HUES48 (cell line): ENCODE results near the gene PIWIL4.

Experiments
- H3K27ac ChIP-seq: one replicate; pipeline ENCODE4 v1.7.0; 2013; ENCODE audit warnings: low read depth, low read length, inconsistent platforms
- H3K27me3 ChIP-seq: 2 replicates; pipeline ENCODE4 v1.6.1; 2013; ENCODE audit warnings: mild to moderate bottlenecking, low read length; ENCODE audit not compliant: control insufficient read depth, insufficient read depth
- H3K36me3 ChIP-seq: 2 replicates; pipeline ENCODE4 v1.6.1; 2013; ENCODE audit warnings: low read length; ENCODE audit not compliant: control insufficient read depth, insufficient read depth
- H3K4me1 ChIP-seq: 2 replicates; pipeline ENCODE4 v1.6.1; 2013; ENCODE audit warnings: mild to moderate bottlenecking, low read length; ENCODE audit not compliant: control insufficient read depth, insufficient read depth
- H3K4me3 ChIP-seq: 2 replicates; pipeline ENCODE4 v1.5.1; 2013; ENCODE audit warnings: mild to moderate bottlenecking, low read depth, low read length
- H3K9ac ChIP-seq: 2 replicates; pipeline ENCODE4 v1.6.1; 2013; ENCODE audit warnings: mild to moderate bottlenecking, low read depth, low read length, moderate library complexity
- H3K9me3 ChIP-seq: 2 replicates; pipeline ENCODE4 v1.6.1; 2013; ENCODE audit warnings: low read length; ENCODE audit not compliant: control insufficient read depth, insufficient read depth

The PIWIL4 gene

GRCh38 chr11:94653561-94653960, 86.4 kb downstream of the PIWIL4 start:
- Histone ChIP-seq H3K27me3 (no peaks in the 10 kb centered on the region), H3K27ac (peak overlapping the region; percentile 29), H3K4me1 (peaks cover 37% of the 10 kb centered on the region), H3K9ac (no peak overlapping the region), H3K4me3 (no peak overlapping the region), H3K36me3 (peaks cover 21% of the 10 kb centered on the region), H3K9me3 (peaks cover 10% of the 10 kb centered on the region)

GRCh38 chr11:94654201-94654600, 87.0 kb downstream of the PIWIL4 start:
- Histone ChIP-seq H3K4me1 (peaks cover 31% of the 10 kb centered on the region), H3K36me3 (peaks cover 18% of the 10 kb centered on the region), H3K9ac (no peak overlapping the region), H3K9me3 (peaks cover 10% of the 10 kb centered on the region), H3K27me3 (no peaks in the 10 kb centered on the region), H3K27ac (peak overlapping the region; percentile 8), H3K4me3 (no peak overlapping the region)

- Histone ChIP-seq H3K27ac (peak overlapping the region; percentile 88), H3K9ac (no peak overlapping the region), H3K4me3 (no peak overlapping the region), H3K27me3 (no peaks in the 10 kb centered on the region), H3K36me3 (peaks cover 18% of the 10 kb centered on the region), H3K9me3 (peaks cover 10% of the 10 kb centered on the region), H3K4me1 (peaks cover 26% of the 10 kb centered on the region)
Observed at GRCh38 chr11:94655291-94655690, 88.1 kb downstream of the PIWIL4 start.

GRCh38 chr11:94655956-94656355, 88.8 kb downstream of the PIWIL4 start:
- Histone ChIP-seq H3K27me3 (no peaks in the 10 kb centered on the region), H3K9me3 (peaks cover 10% of the 10 kb centered on the region), H3K4me3 (no peak overlapping the region), H3K36me3 (peaks cover 18% of the 10 kb centered on the region), H3K4me1 (peaks cover 20% of the 10 kb centered on the region), H3K9ac (no peak overlapping the region), H3K27ac (peak overlapping the region; percentile 88)

GRCh38 chr11:94656968-94657367, 89.8 kb downstream of the PIWIL4 start:
- H3K4me1 ChIP-seq = peaks cover 26% of the 10 kb centered on the region
- H3K36me3 ChIP-seq = peaks cover 12% of the 10 kb centered on the region
- H3K9ac ChIP-seq = no peak overlapping the region
- H3K27ac ChIP-seq = peak overlapping the region; percentile 88
- no peaks in the 10 kb centered on the region for H3K27me3 ChIP-seq
- 0 out of 2 replicates have a peak, but pooled peaks cover 3% of the 10 kb centered on the region for H3K9me3 ChIP-seq
- H3K4me3 ChIP-seq = no peak overlapping the region

GRCh38 chr11:94657629-94658028, 90.5 kb downstream of the PIWIL4 start:
- Histone ChIP-seq H3K27ac (peak overlapping the region; percentile 84), H3K4me1 (peaks cover 32% of the 10 kb centered on the region)

GRCh38 chr11:94658386-94658785, 91.2 kb downstream of the PIWIL4 start:
- no peak overlapping the region for H3K9ac ChIP-seq
- peak overlapping the region; percentile 84 for H3K27ac ChIP-seq
- H3K4me1 ChIP-seq = peaks cover 34% of the 10 kb centered on the region
- peaks cover 9% of the 10 kb centered on the region for H3K36me3 ChIP-seq
- H3K27me3 ChIP-seq = no peaks in the 10 kb centered on the region
- no peak overlapping the region for H3K4me3 ChIP-seq
- H3K9me3 ChIP-seq = 0 out of 2 replicates have a peak, but pooled peaks cover 3% of the 10 kb centered on the region

More at GRCh38 chr11:94657629-94658028, 90.5 kb downstream of the PIWIL4 start:
- no peak overlapping the region for H3K4me3 ChIP-seq
- peaks cover 6% of the 10 kb centered on the region for H3K36me3 ChIP-seq
- no peaks in the 10 kb centered on the region for H3K27me3 ChIP-seq
- peak overlapping the region; percentile 9; the same call in 1 of the 2 replicates for H3K9ac ChIP-seq
- 0 out of 2 replicates have a peak, but pooled peaks cover 3% of the 10 kb centered on the region for H3K9me3 ChIP-seq

GRCh38 chr11:94658888-94659287, 91.7 kb downstream of the PIWIL4 start:
- Histone ChIP-seq H3K36me3 (peaks cover 10% of the 10 kb centered on the region), H3K9me3 (0 out of 2 replicates have a peak, but pooled peaks cover 3% of the 10 kb centered on the region), H3K4me1 (peaks cover 34% of the 10 kb centered on the region), H3K4me3 (no peak overlapping the region), H3K27ac (peak overlapping the region; percentile 84), H3K27me3 (no peaks in the 10 kb centered on the region), H3K9ac (no peak overlapping the region)

- Histone ChIP-seq H3K9ac (no peak overlapping the region), H3K27ac (peak overlapping the region; percentile 67), H3K36me3 (peaks cover 10% of the 10 kb centered on the region), H3K4me1 (peaks cover 28% of the 10 kb centered on the region), H3K9me3 (0 out of 2 replicates have a peak, but pooled peaks cover 3% of the 10 kb centered on the region), H3K27me3 (no peaks in the 10 kb centered on the region), H3K4me3 (no peak overlapping the region)
Observed at GRCh38 chr11:94661444-94661843, 94.3 kb downstream of the PIWIL4 start.

- Histone ChIP-seq H3K4me3 (no peak overlapping the region), H3K27ac (peak overlapping the region; percentile 67), H3K9me3 (0 out of 2 replicates have a peak, but pooled peaks cover 3% of the 10 kb centered on the region), H3K36me3 (peaks cover 10% of the 10 kb centered on the region), H3K27me3 (no peaks in the 10 kb centered on the region), H3K9ac (no peak overlapping the region), H3K4me1 (peaks cover 23% of the 10 kb centered on the region)
Observed at GRCh38 chr11:94662065-94662779, 95.1 kb downstream of the PIWIL4 start.

GRCh38 chr11:94662846-94663390, 95.8 kb downstream of the PIWIL4 start:
- H3K27me3 ChIP-seq = no peaks in the 10 kb centered on the region
- peaks cover 4% of the 10 kb centered on the region; the same call in 1 of the 2 replicates for H3K36me3 ChIP-seq
- H3K9me3 ChIP-seq = no peaks in the 10 kb centered on the region
- H3K4me1 ChIP-seq = peaks cover 17% of the 10 kb centered on the region
- no peak overlapping the region for H3K4me3 ChIP-seq
- H3K27ac ChIP-seq = no peak overlapping the region
- H3K9ac ChIP-seq = no peak overlapping the region
